Neural cell (in vitro differentiated cells): ENCODE results near the gene COL27A1.

Experiments
- CTCF ChIP-seq: fragments of 450-650 bp; IDR thresholded peaks from 2 replicates; pipeline ENCODE4 v1.5.1; 2014; ENCODE audit warnings: antibody characterized with exemption, mild to moderate bottlenecking, moderate library complexity; ENCODE audit not compliant: poor library complexity, severe bottlenecking
- EP300 ChIP-seq: fragments of 450-650 bp; conservative IDR thresholded peaks from 2 replicates; pipeline ENCODE4 v1.6.1; 2014; ENCODE audit warnings: antibody characterized with exemption, mild to moderate bottlenecking, moderate library complexity; ENCODE audit not compliant: poor library complexity, severe bottlenecking
- EZH2 ChIP-seq: fragments of 200-600, 300-800 bp; shearing (Covaris generic), sonication (generic); IDR thresholded peaks from 2 replicates; pipeline ENCODE4 v1.6.1; 2014; ENCODE audit warnings: antibody characterized with exemption, low read length, borderline replicate concordance, mild to moderate bottlenecking; ENCODE audit not compliant: insufficient read depth, poor library complexity, severe bottlenecking
- MXI1 ChIP-seq: fragments of 450-650 bp; conservative IDR thresholded peaks from 2 replicates; pipeline ENCODE4 v1.6.1; 2014; ENCODE audit warnings: antibody characterized with exemption, mild to moderate bottlenecking; ENCODE audit not compliant: poor library complexity, severe bottlenecking
- POLR2AphosphoS5 ChIP-seq: IDR thresholded peaks from 2 replicates; pipeline ENCODE4 v1.6.1; 2012
- RAD21 ChIP-seq: fragments of 450-650 bp; conservative IDR thresholded peaks from 2 replicates; pipeline ENCODE4 v1.6.1; 2014; ENCODE audit warnings: antibody characterized with exemption, mild to moderate bottlenecking, moderate library complexity
- SMC3 ChIP-seq: fragments of 450-650 bp; conservative IDR thresholded peaks from 2 replicates; pipeline ENCODE4 v1.6.1; 2014; ENCODE audit warnings: antibody characterized with exemption, mild to moderate bottlenecking, moderate library complexity; ENCODE audit not compliant: poor library complexity
- TAF1 ChIP-seq: IDR thresholded peaks from 2 replicates; pipeline ENCODE4 v1.6.1; 2012; ENCODE audit warnings: low read depth
- TF ChIP-seq, protein P1 (sequence below): IDR thresholded peaks from 2 replicates; pipeline ENCODE4 v1.6.1; 2012; ENCODE audit warnings: borderline replicate concordance

DNA sequence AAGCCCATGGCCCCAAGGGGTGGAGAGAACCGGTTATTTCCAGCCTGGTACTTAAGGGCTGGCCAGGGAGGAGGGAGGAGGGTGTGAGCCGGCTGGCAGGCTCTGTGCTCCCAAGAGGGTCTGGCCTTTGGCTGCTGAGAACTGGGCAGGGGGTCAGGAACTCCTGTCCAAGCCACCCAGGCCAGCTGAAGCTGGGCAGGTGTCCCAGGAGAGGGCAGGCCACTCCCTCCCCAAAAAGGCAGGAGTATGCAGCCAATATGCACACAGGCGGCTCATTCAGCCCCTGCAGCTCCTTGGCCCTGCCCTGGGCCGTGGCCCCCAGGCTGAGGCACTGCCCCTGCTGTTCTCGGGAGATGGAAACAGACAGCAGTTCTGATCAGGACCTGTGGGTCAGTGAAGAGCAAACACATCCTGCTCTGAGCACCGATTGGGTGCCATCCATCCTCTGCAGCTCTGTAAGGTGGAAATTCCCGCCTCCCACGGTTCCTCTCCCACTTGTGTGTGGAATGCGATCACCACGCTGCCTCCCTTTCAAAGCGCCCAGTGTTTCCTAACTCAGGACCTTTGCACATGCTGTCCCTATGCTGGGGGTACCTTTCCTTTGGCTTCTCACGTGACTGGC is 39.1 kb upstream of the COL27A1 start:
- TF ChIP-seq, protein P1, sequence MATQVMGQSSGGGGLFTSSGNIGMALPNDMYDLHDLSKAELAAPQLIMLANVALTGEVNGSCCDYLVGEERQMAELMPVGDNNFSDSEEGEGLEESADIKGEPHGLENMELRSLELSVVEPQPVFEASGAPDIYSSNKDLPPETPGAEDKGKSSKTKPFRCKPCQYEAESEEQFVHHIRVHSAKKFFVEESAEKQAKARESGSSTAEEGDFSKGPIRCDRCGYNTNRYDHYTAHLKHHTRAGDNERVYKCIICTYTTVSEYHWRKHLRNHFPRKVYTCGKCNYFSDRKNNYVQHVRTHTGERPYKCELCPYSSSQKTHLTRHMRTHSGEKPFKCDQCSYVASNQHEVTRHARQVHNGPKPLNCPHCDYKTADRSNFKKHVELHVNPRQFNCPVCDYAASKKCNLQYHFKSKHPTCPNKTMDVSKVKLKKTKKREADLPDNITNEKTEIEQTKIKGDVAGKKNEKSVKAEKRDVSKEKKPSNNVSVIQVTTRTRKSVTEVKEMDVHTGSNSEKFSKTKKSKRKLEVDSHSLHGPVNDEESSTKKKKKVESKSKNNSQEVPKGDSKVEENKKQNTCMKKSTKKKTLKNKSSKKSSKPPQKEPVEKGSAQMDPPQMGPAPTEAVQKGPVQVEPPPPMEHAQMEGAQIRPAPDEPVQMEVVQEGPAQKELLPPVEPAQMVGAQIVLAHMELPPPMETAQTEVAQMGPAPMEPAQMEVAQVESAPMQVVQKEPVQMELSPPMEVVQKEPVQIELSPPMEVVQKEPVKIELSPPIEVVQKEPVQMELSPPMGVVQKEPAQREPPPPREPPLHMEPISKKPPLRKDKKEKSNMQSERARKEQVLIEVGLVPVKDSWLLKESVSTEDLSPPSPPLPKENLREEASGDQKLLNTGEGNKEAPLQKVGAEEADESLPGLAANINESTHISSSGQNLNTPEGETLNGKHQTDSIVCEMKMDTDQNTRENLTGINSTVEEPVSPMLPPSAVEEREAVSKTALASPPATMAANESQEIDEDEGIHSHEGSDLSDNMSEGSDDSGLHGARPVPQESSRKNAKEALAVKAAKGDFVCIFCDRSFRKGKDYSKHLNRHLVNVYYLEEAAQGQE, result no peak
- TF ChIP-seq CTCF (no peak), POLR2AphosphoS5 (no peak), RAD21 (no peak), SMC3 (no peak), EZH2 (no peak), EP300 (no peak), TAF1 (no peak), MXI1 (no peak)
